NCI-H2081 treated with DMSO at 0.1 percent for 48 hours (cell line): ENCODE results near the gene PEX5L.

Experiments used
- DNase-seq: peaks from one replicate; lab custom pipeline; 2025; lab: John Stamatoyannopoulos, UW

Gene PEX5L

DNA sequence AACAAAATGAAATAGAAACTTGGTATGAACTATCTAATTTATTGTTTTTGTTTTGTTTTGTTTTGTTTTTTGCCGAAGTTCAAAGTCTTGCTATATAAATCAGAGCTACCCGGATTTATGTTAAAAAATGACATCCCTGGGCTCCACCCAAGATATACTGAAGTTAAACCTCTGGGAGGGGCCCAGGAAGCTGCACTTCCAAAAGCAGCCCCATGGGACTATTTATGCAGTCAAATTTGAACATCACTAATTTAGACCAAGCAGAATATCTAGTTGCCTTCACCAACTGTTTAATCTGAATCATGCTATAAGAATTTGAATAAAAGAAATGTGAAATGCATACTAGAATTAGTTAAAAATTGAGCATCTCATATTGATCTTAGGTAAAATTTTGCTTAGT lies 32.2 kb downstream of the PEX5L start:
- no peak for DNase-seq

DNA sequence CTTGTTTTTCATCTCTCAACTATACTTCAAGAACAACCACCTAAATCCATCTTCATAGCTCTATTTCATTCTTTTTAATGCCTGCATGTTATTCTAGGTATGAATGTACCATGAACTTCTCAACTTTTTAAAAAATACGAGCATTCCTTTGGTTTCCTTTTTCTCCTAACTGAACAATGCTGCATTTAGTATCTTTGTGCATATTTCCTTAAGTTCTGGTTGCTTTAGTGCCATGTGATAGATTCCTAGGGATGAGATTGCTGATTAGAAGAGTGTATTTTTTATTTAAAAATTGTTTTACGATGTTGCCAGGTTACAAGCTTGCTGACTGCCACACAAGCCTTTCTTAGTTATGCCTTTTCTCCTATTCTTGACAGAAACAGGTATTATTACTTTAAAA lies 34.7 kb downstream of the PEX5L start:
- DNase-seq, result no peak

DNA sequence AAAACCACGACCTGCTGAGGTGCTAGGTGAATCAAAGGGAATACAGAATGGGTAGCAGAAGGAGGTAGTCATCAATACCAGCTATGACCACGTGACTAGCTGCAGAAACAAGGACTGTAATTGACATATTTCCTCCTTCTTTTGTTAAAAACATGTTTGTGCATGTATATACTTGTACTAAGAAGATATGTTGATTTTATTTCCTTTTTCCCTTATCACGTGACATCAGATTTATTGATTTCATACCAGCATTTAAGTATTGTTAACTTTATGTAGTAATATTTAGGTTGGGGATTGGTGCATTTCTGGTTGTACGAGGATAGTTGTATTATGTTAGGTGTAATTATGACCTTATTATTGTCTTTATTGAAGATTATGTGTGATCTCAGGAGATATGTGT lies 36.2 kb downstream of the PEX5L start:
- DNase-seq, result no peak

DNA sequence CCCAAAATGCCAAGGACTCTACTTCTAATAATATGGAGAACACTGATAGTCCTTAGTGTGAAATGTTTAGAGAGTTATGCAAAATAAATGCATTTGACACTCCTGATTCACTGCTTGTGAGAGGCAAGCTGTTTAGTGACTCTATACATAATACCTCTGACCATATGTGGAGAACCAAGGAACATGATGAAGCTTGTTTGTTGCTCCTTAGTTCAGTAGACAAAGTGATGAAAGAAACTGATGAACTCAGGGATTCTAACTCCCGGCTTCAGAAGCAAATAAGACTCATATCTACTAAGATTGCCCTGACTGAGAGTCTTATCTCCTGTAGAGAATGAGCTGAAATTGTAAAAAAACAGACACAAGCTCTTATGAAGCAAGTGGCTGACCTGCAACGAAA lies 41.3 kb downstream of the PEX5L start:
- DNase-seq, result no peak

DNA sequence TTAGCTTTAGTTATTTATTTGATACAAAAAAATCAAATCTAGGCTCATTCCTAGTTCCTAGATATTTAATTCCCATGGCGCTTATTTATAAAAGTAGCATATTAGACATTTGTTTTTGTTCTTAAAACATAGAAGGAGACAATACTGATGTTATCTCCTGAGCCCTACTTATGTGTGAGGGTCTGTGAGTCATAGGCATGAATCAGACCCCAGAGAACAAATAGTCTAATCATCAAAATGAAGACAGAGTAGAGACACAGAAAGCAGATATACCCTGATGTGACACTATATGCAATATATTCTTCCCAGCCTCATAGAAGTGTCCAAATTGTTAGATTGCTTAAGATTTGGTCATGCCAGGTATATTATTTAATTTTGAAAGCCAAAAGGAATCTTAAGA lies 44.9 kb downstream of the PEX5L start:
- DNase-seq, result no peak

DNA sequence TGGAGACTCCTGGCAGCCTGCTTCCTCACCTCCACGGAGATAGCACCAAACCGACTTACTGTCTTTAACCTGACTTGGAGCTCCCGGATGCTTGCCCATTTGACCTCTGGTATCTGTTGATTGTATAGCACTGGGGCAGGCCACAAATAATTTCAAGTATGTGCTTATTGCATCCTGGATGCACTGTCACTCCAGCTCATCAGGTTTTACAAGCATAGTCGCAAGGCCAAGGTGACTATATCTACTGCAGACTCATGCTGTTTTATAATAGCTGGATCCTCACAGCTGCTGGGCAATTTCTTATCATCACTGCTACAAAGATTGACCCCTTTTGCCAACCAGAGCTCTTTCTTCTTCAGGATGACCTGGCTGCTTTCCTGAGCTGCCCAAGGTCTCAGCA lies 45.6 kb downstream of the PEX5L start:
- DNase-seq, result no peak

DNA sequence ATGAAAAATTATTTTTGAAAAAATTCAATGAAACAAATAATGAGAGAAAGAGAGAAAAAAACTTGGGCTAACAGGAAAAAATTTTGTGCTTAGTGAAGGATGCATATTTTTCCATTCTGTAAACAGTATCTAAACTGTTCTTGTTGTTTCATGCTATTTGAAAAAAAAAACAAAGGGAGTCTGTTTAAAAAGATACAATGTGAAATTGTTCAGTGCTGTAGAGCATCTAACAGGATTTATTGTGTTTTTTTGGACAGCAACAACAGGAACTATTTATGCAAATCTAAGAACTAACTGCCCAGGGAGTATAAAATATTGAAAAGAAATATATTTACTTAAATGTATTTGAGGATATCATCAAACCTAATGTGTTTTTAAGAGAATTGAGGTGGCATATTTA lies 55.1 kb downstream of the PEX5L start:
- DNase-seq, result no peak

DNA sequence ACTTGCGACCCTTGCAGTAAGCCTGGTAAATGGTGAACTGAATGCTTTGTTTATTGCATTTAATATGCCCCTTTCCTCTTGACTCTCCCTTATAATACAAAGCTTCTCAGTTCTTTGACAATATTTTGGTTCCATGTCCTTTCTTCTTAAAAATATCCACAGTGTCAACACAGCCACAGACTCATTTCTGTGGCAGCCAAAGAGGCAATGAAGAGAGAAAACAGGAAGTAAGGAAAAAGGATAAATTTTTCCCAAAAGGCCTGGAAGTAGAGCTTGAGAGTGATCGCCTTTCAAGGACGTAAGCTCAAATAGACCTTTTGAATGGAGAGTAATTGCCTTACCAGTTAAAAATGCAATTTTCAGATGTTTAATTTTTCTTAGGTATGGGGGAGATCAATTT lies 59.4 kb downstream of the PEX5L start:
- no peak for DNase-seq

DNA sequence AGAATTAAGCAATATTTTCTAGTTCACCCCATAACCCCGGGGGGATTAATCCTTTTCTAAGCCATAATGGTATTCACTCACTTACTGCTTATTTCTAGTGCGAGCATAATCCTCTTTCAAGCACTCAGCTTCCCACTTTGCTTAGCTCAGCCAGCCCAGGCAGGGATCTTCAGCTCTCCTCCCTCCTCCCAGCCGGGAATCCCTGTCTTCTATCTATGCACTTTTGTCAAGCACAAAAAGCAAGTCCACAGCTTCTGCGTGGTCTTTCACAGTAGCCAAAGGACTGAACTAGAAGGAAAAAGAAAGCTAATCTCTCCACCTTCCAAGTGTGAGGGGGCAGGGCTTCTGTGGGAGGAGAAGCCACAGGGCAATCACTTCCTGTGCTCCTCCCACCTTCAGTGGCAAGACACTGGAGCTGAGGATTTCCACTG lies 62.8 kb downstream of the PEX5L start:
- no peak for DNase-seq

DNA sequence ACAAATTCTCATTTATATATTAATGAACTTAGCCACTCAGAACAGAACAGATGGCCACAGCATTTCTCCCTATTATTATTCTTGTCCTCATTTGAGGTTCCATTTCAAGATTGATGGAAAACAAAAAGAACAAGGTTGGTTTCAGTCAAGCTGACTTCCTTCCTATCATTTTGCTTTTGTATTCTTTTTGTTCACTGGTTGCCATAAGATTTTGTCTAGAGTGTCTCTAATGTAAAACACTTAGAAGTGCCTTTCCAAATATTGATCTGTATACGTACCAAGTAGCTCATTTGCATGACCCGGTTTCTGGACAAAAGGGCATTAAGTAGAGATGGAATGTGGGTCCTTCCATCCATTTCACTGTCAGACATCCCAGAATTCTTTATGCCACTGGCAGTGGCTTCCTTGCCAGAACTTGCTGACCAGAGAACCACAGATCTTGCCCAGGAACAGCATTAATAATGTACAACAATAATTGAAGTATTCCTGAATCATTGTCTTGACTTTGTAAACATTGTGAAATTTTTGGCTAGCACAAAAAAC lies 63.8 kb downstream of the PEX5L start:
- no peak for DNase-seq

DNA sequence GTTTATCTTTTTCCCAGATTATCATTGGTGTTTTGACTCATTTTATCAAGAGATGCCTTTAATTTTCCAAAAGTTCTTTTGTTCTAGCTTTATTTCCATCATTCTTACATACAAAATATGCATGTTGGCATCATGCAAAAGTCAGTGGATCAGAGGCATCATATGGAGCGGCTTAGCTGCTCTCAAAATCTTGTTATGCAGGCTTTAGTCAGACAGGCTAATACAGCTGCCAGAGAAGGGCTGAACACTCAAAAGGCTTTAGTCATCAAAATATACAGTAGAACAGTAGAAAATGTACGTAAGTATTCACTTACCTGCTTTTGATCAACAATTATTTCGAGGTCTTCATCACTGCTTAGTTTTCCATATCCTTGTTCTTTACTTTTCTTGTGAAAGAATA lies 65.5 kb downstream of the PEX5L start:
- no peak for DNase-seq

DNA sequence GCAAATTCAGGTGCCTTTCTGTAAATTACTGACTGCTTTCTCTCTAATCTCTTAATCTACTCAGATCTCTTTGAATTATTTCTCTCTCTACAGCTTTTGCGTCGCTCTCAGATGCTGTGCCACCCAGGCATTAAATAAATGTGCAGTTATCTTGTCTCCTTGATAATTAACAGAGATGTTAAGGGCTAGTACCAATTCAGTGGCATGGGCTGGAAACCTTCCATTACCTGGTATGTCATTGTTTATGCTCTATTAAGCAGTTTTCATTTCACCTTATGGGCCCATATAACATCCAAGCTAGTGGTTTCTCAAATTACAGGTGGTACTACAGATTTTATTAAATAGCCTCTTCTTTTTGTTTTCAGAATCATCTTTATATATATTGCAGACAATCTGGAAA lies 66.0 kb downstream of the PEX5L start:
- no peak for DNase-seq

DNA sequence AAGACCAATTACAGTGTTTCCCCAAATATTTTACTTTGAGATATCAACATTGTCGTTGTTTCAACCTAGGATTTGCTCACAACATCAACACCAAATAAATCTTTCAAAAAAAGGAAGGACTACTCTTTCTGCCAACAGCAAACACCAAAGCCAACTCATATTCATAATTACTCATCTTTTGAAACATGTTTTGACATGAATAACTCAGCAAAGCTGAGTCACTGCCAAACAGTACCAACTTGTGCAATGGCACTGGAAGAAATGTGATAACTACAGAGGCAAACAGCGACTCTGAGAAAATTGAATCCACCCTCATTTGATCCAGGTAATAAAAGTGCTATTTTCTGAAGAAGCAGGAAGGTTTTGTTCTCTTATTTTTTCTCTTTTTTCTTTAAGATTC lies 67.2 kb downstream of the PEX5L start:
- DNase-seq, result no peak

DNA sequence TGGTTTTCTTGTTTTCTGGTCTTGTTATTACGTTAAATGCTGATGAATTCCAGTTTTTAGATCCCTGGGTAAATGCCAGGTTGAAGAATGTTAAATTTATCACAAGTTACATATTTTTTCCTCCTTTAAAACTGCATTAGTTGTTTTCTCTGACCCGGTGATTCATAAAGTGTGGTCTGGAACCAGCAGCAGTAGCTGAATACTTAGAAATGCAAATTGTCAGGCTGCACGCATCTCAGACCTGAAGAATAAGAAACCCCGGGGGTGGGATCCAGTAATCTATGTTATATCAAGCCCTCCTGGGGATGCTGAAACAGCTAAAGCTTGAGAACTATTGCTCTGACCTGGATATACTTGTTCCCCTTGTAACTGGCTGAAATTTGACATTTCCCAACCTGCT lies 69.1 kb downstream of the PEX5L start:
- no peak for DNase-seq

DNA sequence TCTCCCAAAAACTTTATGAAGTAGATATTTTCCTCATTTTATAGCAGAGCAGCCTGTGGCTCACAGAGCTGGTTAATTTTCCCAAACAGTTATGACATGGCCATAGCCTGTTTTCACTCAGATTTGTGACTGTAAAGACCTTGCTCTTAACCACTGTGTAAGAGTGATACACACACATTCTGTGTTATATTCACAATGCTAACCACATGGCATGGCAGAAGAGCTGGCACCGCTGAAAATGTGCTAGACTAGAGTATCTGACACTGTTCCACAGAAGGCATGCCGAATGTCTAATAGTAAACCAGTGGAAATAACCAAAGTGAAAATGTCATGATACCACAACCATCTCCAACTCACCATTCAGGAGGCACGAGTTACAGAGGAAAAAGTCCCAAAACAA lies 71.8 kb downstream of the PEX5L start:
- no peak for DNase-seq

DNA sequence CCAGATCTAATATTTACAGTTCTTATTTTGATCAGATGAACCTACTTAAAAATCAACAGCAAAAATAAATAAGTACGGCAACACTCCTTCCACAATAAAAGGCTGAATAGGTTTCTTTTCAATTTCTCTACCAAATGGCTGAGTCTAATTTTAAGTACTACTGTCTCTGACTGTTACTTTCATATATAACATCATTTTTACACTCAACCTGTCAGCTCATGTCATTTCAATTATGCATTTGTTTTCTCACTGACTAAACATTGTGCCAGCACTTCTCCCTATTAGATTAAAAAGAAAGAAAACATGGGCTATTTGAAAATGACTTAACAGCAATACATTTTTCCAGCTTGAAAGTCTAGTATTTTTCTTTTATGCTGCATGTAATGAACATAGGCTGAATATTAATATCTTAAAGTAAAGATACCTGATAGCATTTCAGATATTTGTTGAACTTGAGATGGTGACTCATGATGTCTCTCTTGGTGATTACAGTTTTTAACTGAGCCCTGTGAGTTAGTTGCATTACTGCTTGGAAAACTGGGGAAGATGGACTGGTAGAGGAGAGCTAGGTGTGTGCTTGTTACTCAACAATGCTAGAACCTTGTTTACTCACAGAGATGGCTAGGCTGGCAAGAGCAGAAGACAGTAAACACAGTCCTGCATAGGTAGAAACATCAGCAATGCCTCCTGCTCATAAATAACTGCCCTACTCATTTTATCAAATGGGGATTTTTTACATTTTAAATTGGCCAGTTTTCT lies 73.9 kb downstream of the PEX5L start:
- no peak for DNase-seq

DNA sequence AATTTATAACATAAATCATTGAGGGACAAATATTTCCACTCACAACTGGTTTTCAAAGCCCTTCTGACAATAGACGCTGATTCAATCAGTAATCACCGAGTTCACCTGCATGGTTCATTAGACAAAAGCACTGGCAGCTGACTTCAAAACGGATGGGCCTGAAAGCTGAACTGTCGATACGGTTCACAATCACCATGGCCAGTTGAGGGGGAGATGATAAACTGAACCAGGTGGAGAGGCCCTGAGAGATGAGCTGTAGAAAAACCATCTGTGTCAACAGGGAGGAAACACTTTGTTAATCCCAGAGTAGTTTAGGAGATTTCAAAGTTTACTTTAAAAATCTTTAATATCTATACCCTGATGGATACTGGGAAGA lies 75.0 kb downstream of the PEX5L start:
- DNase-seq, result peak; percentile 63

DNA sequence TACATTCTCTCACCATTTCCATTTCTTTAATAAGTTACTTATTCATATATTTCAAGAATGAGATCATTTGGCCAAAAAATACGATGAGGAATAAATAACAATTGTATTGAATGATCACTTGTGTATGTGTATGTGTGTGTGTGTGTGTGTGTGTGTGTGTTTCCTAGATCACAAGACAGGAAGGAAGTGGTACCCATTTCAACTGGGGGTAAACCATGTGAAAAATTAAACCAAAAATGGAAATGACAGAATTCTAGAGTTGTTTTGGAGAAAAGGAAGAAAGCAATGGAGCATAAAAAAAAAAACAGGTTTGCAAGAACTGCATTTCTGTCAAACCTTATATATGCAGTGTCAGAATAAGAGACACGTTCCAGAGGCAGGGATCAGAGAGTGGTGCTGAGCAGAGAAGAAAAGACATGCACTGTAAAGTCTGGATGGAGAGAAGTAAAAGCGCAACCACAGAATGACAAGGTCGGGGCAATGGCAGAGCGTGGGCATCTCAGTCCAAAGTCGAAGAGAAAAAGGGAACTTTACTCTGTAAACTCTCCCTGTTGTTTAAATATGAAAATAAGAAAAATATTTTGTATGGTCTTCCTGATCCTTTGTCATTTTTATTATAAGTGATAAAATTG lies 75.5 kb downstream of the PEX5L start:
- DNase-seq, result no peak

DNA sequence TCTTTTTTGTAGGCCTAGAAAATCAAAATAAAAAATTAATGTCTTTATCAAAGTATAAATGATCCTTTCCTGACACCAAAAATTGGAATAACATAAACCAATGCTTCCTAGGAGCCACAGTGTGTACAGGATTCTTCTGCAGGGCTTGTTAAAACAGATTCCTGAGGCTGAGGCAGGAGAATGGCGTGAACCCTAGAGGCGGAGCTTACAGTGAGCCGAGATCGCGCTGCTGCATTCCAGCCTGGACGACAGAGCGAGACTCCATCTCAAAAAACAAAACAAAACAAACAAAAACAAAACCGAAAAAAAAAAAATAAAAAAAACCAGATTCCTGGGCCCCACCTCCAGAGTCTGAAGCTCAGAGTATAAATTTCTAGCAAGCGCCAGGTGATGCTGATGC lies 78.0 kb downstream of the PEX5L start:
- no peak for DNase-seq

DNA sequence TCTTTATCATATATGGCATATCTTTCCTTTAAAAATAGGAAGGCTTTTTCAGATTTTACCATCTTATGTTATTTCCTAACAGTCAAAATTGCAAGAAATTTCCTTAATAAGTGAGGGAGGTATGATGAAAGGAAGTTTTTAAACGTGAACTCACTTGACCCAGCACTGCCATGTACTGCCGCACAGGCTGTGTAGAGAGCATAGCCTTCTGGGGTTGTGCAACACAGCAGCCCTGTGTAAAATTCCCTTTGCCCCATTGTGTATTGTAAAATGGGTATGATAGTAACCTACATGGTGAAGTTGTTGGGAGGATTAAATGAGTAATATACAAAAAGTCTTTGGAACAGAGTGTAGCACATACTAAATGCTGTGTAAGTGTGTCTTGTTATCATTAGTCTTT lies 78.6 kb downstream of the PEX5L start:
- DNase-seq, result no peak

DNA sequence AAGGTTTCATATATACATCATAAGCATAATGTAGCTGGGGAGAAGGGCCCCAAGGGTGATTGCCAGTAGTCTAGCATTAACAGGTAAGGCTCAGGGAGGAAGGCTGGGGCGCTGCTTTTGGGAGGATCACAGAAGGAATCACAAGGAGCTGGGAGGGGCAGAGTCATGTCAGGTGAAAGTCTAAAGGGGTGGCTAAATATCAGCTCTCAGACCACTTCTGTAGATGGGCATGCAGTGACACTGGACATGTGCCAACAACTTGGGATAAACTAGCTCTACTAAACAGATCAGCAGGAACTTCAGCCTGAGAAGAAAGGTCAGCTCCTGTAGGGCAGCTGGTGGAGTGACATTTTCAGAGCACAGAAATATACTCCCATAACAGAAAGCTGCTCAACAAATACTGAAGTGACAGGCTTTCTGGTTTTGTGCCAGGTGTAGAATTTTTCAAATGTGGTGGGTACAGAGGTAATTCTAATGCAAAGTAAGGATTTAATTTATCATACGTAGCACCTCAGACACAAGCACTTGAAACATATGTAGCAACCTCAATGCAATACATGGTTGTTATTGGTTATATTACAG lies 79.4 kb downstream of the PEX5L start:
- DNase-seq, result no peak

DNA sequence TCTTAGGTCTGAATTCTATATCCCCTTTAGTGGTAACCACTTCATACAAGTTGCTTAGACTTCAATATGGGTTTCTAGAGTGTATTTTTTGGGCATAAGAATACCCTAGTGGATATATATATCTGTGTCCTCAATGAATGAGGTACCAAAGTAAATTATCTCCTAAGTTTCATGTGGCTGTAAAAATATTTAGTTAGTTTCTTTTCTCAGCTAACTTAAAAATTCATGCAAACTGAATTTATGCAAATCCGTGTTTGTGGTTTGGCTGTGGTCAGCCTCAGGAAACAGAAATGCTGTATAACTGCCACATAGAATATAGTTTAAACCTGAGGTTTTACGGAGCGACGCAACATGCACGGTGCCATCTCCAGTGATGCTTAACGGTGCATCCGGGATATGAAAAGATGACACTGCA lies 80.3 kb downstream of the PEX5L start:
- DNase-seq, result no peak

DNA sequence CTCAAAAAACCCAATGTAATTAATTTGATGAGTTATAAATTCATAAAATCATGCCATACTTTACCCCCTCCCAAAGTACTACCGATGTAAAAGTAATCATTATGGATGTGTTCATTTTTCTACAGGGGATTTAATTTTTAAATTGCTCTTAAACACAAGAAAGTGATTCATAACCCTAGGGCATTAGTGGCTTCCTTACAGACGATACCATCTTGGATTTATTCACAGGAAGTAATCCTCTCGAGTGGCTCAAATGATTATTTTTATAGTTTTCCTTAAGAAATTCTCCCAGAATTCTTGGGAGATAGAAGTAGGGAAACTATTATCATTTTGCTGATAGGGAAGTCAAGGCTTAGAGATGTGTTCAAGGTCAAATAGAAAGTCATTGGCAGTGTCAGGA lies 80.9 kb downstream of the PEX5L start:
- DNase-seq, result no peak
